HepG2 (cell line): Measurements from ENCODE around the gene PDCD11. TPM values are rescaled to one million over a fixed set of nuclear protein-coding genes. Genes with fewer than 3 reads are reported as not detected.

ENCODE experiments used
- ARID4A ChIP-seq: sonication (generic); formaldehyde crosslinking; IDR thresholded peaks from 2 replicates; pipeline ENCODE4 v1.5.0; 2020; ENCODE audit warnings: mild to moderate bottlenecking, missing genetic modification reagents, borderline replicate concordance
- FOXA3 ChIP-seq: IDR thresholded peaks from 2 replicates; pipeline ENCODE4 v1.6.1; 2016; ENCODE audit warnings: missing genetic modification reagents, missing compliant biosample characterization
- GTF3A ChIP-seq: sonication (generic); formaldehyde crosslinking; conservative IDR thresholded peaks from 2 replicates; pipeline ENCODE4 v1.4.0; 2020; ENCODE audit warnings: mild to moderate bottlenecking, missing genetic modification reagents
- ISL2 ChIP-seq: sonication (generic); formaldehyde crosslinking; IDR thresholded peaks from 2 replicates; pipeline ENCODE4 v1.5.0; 2020; ENCODE audit warnings: missing genetic modification reagents
- MXI1 ChIP-seq: IDR thresholded peaks from 3 replicates; pipeline ENCODE4 v1.6.1; 2012; ENCODE audit warnings: low read depth, low read length, inconsistent platforms, borderline replicate concordance
- PLSCR1 ChIP-seq: sonication (generic); formaldehyde crosslinking; IDR thresholded peaks from 2 replicates; pipeline ENCODE4 v1.5.0; 2020; ENCODE audit warnings: missing genetic modification reagents, mild to moderate bottlenecking, borderline replicate concordance
- RFX1 ChIP-seq: fragments of 450-650 bp; IDR thresholded peaks from 2 replicates; pipeline ENCODE4 v1.6.1; 2017
- RFX5 ChIP-seq: IDR thresholded peaks from 2 replicates; pipeline ENCODE4 v1.6.1; 2011; ENCODE audit warnings: low read depth, low read length, improper control_type of control experiment
- TP53 ChIP-seq: sonication (generic); formaldehyde crosslinking; conservative IDR thresholded peaks from 2 replicates; pipeline ENCODE4 v1.4.0; 2020; ENCODE audit warnings: missing genetic modification reagents
- TRIM24 ChIP-seq: sonication (generic); formaldehyde crosslinking; IDR thresholded peaks from 2 replicates; pipeline ENCODE4 v1.8.0; 2022; ENCODE audit warnings: mild to moderate bottlenecking, missing genetic modification reagents
- ZBTB3 ChIP-seq: sonication (generic); formaldehyde crosslinking; IDR thresholded peaks from 2 replicates; pipeline ENCODE4 v1.4.0; 2020; ENCODE audit warnings: low read depth, mild to moderate bottlenecking, moderate library complexity, missing genetic modification reagents, borderline replicate concordance
- ZNF564 ChIP-seq: sonication (generic); formaldehyde crosslinking; IDR thresholded peaks from 2 replicates; pipeline ENCODE4 v1.8.1; 2023; ENCODE audit warnings: mild to moderate bottlenecking, missing genetic modification reagents
- ZNF772 ChIP-seq: sonication (generic); formaldehyde crosslinking; IDR thresholded peaks from 2 replicates; pipeline ENCODE4 v1.5.0; 2020; ENCODE audit warnings: mild to moderate bottlenecking, missing genetic modification reagents
- ZSCAN22 ChIP-seq: sonication (generic); formaldehyde crosslinking; IDR thresholded peaks from 2 replicates; pipeline ENCODE4 v1.4.0; 2020; ENCODE audit warnings: mild to moderate bottlenecking, missing genetic modification reagents
- polyA plus RNA-seq, 8 experiments: library from polyadenylated mRNA; depleted of rRNA in 3 of 8; stranded (reverse) in 7 of 8; unstranded in 1 of 8; fragments of >200 nt; fragmentation: Illumina TruSeq in 4 of 8; extraction: Trizol in 4 of 8; gene quantifications; 2 replicates each; pipeline versions ENCODE4 v1.2.1 to v1.2.3, GENCODE V29; 2011 to 2016; ENCODE audit warnings: low read depth in 4 of 8, missing spikeins in 1 of 8, mixed read lengths in 1 of 8; ENCODE audit not compliant: insufficient read depth in 1 of 8
- total RNA-seq, 5 experiments: library from RNA; depleted of rRNA; stranded (reverse); fragments of >200 nt; fragmentation: Illumina TruSeq; extraction: Trizol; gene quantifications; 2 replicates each; pipeline ENCODE4 v1.2.3, GENCODE V29; 2016; ENCODE audit warnings: low read depth in 1 of 5
- TF ChIP-seq, protein P1 (sequence below): sonication (generic); formaldehyde crosslinking; IDR thresholded peaks from 2 replicates; pipeline ENCODE4 v1.4.0; 2020; ENCODE audit warnings: missing genetic modification reagents
- TF ChIP-seq, protein P2 (sequence below): sonication (generic); formaldehyde crosslinking; IDR thresholded peaks from 2 replicates; pipeline ENCODE4 v1.5.1; 2020; ENCODE audit warnings: mild to moderate bottlenecking, missing genetic modification reagents

PDCD11 gene
- total and polyA plus RNA-seq, 2 of the 13 experiments (the other 11 are each of a cell fraction or from before 2014, with no cell fraction given): 12.8 to 52.8 TPM

GRCh38 chr10:103367782-103368518 lies 28.5 kb upstream of the PDCD11 start, which contains the start of gene TAF5 (continued):
- TF ChIP-seq, protein P1, sequence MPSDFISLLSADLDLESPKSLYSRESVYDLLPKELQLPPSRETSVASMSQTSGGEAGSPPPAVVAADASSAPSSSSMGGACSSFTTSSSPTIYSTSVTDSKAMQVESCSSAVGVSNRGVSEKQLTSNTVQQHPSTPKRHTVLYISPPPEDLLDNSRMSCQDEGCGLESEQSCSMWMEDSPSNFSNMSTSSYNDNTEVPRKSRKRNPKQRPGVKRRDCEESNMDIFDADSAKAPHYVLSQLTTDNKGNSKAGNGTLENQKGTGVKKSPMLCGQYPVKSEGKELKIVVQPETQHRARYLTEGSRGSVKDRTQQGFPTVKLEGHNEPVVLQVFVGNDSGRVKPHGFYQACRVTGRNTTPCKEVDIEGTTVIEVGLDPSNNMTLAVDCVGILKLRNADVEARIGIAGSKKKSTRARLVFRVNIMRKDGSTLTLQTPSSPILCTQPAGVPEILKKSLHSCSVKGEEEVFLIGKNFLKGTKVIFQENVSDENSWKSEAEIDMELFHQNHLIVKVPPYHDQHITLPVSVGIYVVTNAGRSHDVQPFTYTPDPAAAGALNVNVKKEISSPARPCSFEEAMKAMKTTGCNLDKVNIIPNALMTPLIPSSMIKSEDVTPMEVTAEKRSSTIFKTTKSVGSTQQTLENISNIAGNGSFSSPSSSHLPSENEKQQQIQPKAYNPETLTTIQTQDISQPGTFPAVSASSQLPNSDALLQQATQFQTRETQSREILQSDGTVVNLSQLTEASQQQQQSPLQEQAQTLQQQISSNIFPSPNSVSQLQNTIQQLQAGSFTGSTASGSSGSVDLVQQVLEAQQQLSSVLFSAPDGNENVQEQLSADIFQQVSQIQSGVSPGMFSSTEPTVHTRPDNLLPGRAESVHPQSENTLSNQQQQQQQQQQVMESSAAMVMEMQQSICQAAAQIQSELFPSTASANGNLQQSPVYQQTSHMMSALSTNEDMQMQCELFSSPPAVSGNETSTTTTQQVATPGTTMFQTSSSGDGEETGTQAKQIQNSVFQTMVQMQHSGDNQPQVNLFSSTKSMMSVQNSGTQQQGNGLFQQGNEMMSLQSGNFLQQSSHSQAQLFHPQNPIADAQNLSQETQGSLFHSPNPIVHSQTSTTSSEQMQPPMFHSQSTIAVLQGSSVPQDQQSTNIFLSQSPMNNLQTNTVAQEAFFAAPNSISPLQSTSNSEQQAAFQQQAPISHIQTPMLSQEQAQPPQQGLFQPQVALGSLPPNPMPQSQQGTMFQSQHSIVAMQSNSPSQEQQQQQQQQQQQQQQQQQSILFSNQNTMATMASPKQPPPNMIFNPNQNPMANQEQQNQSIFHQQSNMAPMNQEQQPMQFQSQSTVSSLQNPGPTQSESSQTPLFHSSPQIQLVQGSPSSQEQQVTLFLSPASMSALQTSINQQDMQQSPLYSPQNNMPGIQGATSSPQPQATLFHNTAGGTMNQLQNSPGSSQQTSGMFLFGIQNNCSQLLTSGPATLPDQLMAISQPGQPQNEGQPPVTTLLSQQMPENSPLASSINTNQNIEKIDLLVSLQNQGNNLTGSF (CRISPR knock-in tag): peak; percentile 19; the same call in 1 of the 2 replicates
- peak; percentile 96; the same call in 1 of the 2 replicates for TF ChIP-seq ARID4A
- TF ChIP-seq, protein P2, sequence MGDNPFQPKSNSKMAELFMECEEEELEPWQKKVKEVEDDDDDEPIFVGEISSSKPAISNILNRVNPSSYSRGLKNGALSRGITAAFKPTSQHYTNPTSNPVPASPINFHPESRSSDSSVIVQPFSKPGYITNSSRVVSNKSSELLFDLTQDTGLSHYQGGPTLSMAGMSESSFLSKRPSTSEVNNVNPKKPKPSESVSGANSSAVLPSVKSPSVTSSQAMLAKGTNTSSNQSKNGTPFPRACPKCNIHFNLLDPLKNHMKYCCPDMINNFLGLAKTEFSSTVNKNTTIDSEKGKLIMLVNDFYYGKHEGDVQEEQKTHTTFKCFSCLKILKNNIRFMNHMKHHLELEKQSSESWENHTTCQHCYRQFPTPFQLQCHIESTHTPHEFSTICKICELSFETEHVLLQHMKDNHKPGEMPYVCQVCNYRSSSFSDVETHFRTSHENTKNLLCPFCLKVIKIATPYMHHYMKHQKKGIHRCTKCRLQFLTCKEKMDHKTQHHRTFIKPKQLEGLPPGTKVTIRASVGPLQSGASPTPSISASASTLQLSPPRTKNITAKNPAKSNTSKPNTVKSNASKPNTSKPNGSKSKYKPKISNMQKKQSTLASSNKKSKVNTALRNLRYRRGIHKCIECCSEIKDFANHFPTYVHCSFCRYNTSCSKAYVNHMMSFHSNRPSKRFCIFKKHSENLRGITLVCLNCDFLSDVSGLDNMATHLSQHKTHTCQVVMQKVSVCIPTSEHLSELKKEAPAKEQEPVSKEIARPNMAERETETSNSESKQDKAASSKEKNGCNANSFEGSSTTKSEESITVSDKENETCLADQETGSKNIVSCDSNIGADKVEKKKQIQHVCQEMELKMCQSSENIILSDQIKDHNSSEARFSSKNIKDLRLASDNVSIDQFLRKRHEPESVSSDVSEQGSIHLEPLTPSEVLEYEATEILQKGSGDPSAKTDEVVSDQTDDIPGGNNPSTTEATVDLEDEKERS: 0 out of 2 replicates have a peak, but pooled peaks have one; percentile 70
- TF ChIP-seq TP53 (CRISPR knock-in tag): no peak
- no peak for TF ChIP-seq TRIM24 (CRISPR knock-in tag)
- TF ChIP-seq ZNF564 (CRISPR knock-in tag): peak; percentile 21; the same call in 1 of the 2 replicates
- no peak for TF ChIP-seq RFX5
- TF ChIP-seq RFX1: no peak
- TF ChIP-seq ISL2 (CRISPR knock-in tag): no peak
- no peak for TF ChIP-seq GTF3A (CRISPR knock-in tag)
- TF ChIP-seq ZSCAN22 (CRISPR knock-in tag): no peak; the same call in 1 of the 2 replicates
- no peak for TF ChIP-seq ZBTB3 (CRISPR knock-in tag)
- TF ChIP-seq PLSCR1 (CRISPR knock-in tag): no peak
- peak; percentile 92; the same call in 2 of the 3 replicates for TF ChIP-seq MXI1
- TF ChIP-seq ZNF772 (CRISPR knock-in tag): no peak; the same call in 1 of the 2 replicates
- TF ChIP-seq FOXA3 (CRISPR knock-in tag): peak; percentile 65
